Stimulated activated CD8-positive, alpha-beta memory T cell treated with anti-CD3 and anti-CD28 coated beads, Interleukin-2, amount 100 ng/mL, for 1 hour (primary cell): ENCODE results near the gene OSM.
"Not testable (repeated sequence)": the region's sequence is repeated elsewhere in the genome, so short reads cannot be mapped to it uniquely, and the experiment has no call there.

Experiments used
- DNase-seq, 2 donors: peaks; one replicate each; pipeline ENCODE4 v3.0.0-alpha.2; 2020; ENCODE audit warnings: low read depth in 2 of 2

OSM gene

DNA sequence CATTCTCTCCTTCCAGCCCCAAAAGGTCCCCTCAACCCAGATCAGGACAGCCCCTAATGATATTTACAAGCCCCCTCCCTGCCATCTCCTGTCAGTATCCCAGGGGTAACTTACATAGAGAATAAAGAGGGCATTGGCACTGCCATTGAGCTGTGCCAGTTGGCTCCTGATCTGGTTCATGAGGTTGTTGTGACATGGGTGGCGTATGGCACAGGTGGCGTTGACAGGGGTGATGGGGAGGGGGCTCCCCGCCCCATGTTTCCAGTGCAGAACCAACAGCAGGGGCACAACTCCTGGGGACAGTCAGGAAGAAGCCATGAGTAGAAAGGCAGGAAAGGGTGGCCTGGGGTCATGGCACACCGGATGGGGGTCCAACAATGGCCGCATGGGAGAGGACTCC lies 22.0 kb downstream of the OSM start:
- no peak for DNase-seq

DNA sequence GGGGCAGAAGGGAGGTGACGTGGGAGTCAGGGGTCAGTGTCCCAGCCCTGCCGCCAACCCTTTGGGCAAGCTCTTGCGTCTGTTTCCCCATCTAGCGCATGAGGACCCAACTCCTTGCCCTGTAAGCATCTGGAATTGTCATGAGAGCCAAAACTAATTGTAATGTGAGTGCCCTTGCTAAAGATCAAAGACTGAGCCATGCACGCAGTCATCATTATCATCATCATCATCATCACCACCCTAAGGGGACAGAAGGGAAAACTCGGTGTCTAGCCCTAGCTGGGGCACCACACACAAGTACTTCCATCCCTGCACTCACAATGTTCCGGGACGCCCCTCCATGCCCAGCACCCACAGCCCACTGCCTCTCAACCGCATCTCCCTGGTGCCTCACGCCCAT lies 22.6 kb downstream of the OSM start:
- no peak for DNase-seq

DNA sequence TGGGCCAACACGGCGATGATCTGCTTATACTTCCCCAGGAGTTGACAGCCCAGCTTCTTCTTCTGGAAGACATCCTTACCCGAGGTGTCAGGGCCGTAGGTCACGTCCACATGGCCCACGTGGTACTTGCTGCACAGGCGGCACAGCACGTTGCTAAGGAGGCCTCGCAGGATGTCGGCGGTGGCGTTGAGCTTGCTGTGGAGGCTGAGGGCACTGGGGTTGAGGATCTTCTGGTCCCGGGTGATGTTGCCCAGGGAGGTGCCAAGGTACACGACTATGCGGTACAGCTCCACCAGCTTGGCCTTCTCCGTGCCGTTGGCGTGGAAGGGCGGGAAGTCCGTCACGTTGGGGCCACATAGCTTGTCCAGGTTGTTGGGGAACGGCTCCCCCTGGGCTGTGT lies 23.0 kb downstream of the OSM start:
- no peak for DNase-seq

DNA sequence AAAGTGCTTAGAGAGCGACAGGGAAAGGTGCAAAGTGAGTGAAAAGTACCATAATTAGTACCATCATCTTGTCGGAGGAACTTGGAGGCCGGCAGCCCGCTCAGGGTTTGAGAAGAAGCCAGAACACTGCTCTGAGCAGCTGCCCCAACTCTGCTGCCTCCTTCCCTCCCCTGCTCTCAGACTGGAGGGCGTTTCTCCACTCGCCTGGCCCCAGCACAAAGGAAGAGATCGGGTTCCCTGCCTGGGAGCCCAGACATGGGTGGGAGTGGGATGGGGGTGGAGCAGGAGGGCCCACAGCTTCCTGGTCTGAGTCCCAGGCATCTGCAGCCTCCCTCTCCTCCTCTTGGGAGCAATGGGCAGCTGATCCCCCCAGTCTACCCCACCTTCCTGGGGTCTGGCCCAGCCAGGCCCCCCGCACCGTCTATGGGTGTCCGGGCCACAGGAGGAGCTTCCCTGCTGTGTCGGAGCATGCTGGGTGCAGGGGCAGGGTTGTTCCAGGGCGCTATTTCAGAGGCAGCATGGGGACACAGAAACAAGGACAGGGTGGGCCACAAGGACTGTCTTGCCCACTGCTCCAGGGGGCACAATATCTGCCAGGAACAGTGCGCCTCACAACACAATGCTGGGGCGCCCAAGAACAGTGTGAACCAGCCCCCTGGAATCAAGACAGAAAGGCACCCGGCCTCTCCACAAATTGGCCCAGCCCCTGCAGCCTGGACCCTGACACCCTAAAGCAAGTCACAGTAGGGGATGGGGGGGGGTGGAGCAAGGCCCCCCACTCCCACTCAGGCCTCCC lies 24.9 kb downstream of the OSM start:
- no peak for DNase-seq

DNA sequence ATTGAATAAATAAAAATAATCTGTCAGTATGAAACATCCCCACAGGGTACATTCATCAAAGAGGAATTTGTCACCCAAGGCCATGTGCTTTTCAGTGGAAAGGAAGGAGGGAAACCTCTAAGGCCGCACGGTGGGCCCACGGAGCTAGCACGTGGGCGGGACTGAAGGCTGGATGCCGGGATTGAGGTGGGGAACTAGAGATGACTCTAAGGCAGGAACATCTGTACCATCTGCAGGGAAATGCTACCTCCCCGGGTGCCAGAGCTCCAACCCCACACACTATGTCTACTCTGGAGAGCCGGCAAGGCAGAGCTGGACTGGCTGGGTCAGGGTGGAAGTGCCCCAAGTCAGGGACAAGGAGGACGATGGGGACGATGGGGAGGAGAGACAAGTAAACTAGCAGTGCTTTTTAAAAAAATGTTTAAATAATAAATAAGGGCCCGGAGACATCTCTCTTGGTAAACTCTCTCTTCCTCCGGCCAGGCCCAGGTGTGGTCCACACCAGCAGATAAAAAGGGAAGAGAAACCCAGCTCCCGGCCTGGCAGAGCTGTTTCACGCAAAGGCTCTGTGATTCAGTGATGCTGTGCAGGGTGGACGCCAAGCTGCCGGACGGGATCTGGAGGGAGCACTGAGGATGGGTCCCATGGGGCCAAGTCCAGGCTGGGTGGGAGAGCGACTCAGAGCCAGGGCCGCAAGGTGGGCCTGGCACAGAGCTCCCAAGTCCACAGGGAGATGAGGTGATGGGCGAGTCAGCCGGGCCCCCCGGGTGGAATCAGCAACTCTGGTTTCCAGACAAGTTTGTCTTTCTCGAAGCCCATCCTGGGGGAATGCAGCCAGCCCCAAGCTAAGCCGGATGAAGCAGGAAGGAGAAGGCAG lies 25.9 kb downstream of the OSM start:
- DNase-seq: no peak

DNA sequence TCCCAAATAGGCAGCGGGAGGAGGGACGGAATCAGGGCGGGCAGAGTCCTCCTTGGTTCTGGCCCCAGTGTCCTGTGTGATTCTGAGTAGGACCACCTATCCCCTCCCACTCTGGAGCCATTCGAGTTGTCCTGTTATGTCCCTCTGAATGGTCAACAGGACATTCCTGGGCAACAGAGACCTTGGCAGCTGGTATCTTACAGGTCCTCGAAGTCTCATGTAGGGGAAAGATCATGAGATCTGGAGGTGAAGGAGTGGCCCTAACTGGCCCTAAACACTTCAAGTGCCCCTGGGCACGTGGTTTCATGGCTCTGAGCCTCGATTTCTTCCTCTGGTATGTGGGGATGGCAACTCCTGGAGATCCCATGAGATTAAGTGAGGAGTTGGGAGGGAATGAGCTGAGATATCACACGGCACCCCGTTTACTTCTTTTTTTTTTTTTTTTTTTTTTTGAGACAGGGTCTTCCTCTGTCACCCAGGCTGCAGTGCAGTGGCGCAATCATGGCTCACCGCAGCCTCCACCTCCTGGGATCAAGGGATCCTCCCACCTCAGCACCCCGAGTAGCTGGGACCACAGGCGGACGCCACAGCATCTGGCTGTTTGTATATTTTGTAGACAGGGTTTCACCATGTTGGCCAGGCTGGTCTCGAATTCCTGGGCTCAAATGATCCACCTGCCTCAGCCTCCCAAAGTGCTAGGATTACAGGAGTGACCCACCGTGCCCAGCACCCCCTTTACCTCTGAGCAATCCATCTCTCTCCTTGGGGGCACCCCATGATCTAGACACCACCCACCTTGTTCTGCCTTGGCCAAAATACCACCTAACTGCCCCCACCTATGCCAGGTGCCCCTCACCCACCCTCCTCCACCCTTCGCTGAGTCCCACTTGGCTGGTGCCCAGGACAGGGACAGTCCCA lies 26.9 kb downstream of the OSM start:
- DNase-seq: no peak

DNA sequence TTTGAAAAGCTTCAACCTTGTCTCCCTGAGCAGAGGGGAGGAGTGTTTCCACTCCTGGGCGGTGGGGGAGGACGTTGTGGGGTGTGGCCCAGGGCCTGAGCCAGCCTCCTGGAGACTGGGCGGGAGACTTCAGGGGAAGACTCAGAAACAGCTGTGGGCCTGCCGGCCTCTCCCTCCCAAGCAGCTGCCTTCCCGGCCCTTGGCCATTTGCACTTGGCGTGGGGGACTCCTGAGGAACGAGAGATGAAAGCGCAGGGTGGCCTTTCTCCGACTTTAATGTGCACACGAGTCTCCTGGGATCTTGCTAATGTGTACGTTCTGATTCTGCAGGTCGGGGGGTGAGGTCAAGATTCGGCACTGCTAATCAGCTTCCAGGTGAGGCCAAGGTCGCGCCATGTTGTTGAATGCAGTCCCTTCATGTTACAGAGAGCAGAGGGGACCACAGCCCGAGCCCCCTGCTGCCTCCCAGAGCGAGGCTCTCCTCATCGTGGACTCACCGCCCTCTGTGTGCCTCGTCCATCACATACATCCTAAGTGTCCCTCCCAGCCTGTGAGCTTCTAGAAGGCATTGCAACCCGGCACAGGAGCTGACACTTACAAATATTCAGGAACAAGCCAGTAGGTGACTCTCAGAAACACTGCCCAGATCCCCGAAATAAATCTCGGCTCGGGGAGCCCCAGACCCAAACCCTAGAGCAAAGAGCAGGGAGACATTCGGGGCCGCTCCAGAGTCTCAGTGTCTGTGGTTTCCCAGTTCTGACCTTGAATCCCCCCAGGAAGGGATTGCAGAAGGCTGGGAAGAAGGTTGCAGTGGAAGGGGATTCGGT lies 27.8 kb downstream of the OSM start:
- DNase-seq: no peak

DNA sequence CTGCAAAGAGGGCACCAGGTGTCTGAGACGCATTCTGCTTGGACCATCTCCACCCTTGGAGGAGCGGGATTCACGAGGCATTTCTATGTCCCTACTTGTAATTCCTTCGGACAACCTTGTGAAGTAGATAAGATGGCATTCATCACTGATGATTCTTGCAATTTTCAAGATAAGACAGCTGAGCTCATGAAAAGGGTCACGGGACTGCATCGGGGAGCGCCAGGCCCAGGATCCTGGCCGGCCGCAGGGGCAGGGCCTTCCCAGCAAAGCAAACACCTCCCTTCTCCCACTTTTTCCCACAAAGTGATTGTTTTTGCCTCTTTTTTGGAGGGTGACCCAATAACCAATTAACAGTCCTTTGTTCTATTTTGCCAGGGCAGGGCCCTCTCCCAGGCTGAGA lies 28.5 kb downstream of the OSM start:
- DNase-seq: no peak

DNA sequence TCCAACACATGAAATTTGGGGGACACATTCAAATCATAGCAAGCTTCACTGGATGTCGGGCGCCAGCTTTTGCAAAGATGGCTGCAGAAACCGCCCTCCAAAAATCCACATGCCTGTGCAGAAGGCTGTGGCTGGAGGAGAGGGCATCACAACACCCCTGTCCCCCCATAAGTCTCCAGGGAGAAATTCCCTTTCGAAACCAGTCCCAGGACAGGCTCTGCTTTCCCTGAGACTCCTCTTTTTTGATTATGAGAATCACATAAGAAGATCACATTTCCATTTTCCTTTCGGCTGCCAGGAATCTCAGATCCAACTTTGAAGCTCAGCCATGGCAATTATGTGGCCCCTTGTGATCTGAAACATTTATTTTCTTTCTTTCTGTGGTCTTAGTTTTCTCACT lies 29.8 kb downstream of the OSM start:
- no peak for DNase-seq

DNA sequence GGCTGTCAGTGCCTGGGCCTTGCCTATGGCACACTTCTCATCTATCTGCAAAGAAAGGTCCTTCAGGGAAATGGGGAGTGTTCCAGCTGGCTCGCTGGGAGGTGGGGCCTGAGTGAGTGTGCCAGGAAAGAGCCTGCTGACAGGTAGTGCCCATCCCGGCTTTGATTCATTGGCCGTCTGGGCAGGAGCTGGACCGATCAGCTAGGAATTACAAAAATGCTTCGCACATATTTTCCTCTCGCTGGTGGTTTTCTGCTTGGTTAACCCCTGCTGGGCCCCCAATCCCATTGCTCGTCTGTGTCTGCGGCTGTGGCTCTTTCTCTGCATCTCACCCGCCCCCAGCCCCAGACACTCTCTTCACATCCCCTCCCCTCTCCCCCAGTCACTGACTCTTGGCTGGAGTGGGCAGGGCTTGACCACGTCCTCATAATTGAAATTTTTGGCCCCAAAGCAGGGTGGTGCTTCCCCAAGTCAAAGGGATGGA lies 30.9 kb downstream of the OSM start:
- DNase-seq: no peak

DNA sequence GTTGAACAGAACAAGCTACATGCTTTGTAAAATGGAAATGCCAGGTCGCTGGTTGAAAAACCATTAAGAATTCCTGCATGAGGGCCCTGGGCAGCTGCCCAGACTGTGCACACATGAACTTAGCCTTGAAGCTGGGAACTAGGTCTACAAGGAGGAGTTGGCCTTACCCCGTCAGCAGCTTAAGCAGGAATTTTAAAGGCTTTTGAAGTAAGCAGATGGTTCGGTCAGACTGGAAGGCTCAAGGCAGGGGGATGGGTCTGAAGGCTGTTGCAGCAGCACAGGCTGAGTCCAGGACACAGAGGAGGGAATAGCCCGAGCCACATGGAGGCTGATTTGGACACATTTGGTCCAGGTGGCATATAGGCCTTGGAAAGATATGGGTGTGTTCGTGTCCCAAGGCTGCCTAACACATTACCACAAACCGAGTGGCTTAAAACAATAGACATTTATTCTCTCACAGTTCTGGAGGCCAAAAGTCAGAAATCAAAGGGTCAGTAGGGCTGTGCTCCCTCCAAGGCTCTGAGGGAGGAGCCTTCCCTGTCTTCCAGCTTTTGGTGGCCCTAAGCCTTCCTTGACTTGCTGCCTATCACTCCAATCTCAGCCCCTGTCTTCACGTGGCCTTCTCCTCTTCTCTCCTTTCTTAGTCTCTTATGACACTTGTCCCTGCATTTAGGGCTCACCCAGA lies 31.7 kb downstream of the OSM start:
- DNase-seq: no peak

DNA sequence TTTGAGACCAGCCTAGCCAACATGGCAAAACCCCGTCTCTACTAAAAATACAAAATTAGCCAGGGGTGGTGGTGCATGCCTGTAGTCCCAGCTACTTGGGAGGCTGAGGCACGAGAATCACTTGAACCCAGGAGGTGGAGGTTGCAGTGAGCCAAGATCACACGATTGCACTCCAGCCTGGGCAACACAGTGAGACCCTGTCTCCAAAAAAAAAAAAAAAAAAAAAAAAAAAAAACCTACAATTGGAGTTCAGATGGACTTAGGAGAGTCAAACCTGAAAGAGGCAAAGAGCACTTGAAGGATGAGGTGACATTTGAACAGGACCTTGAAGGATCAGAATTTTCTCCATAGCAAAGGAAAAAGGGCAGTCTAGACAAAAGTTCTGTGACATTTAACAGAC lies 32.3 kb downstream of the OSM start:
- not testable (repeated sequence) for DNase-seq

DNA sequence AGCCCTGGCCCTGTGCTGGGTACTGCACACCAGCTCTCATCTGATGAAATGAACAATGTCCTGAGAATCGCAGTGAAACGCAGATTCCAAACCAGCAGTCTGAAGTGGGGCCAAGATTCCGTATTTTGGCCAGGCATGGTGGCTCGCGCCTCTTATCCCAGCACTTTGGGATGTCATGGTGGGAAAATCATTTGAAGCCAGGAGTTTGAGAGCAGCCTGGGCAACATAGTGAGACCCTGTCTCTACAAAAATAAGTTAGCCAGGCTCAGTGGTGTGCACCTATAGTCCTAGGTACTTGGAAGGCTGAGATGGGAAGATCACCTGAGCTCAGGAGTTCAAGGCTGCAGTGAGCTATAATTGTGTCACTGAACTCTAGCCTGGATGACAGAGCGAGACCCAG lies 33.1 kb downstream of the OSM start:
- DNase-seq: no peak

DNA sequence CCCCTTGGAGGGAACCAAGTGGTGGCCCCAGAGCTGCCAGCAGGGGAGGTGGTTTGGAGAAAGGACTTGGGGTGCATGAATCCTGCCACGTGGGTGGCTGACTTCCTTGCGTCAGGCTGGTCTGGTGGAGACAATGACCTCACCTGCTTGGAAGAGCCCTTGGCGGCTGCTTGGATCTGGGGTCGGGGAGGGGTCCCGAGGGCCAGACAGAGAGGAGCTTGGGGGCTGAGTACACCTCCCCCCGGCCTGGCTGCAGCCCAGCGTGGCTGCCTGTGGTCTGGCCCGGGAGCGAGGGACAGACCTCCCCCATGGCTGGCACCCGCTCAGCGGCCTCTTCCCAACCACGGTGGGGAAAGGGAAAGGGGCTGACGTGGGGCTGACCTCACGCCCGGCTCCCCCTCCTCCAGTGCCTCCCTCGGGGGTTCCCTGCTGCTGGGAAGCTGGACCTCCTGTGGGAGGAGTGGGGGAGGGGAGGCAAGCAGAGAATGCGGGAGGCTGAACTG lies 33.9 kb downstream of the OSM start:
- no peak for DNase-seq

DNA sequence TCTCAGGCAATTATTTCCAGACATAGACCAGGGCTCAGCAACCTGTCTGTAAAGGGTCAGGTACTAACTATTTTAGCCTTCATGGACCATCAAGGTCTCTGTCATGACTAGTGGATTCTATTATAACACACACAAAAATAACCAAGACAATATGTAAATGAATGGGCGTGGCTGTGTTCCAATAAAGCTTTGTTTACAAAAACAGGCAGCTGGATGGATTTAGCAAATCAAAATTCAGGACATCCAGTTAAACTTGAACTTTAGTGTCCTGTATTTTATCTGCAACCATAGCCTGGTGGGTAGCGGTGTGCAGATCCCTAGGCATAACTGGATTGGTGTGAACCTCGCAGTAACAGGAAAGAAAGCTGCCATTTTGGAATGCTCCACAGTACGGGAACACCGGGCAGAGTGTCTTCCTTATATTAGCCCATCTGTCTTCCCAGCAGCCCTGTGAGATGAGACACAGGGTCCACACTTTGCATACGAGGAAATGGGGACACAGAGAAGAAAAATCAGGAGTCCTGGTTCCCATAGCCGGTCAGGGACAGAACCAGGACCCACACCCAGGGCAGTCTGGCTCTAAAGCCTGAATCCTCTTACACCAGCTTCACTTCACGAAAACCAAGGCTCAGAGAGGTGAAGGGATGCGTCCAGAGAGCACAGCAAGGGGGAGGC lies 35.7 kb downstream of the OSM start:
- no peak for DNase-seq

DNA sequence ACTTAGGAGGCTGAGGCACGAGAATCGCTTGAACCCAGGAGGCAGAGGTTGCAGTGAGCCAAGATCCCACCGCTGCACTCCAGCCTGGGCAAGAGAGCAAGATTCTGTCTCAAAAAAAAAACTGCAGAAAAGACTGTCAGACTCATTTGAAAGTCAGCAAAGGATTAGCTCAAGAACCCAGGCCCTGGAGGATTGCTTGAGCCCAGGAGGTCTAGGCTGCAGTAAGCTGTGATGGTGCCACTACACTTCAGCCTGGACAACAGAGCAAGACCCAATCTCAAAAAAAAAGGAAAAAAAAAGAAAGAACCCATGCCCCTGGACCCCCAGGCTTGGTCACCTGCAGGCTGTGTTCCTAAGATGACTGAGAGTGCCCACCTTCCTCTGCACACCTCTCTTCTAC lies 36.3 kb downstream of the OSM start:
- no peak for DNase-seq

DNA sequence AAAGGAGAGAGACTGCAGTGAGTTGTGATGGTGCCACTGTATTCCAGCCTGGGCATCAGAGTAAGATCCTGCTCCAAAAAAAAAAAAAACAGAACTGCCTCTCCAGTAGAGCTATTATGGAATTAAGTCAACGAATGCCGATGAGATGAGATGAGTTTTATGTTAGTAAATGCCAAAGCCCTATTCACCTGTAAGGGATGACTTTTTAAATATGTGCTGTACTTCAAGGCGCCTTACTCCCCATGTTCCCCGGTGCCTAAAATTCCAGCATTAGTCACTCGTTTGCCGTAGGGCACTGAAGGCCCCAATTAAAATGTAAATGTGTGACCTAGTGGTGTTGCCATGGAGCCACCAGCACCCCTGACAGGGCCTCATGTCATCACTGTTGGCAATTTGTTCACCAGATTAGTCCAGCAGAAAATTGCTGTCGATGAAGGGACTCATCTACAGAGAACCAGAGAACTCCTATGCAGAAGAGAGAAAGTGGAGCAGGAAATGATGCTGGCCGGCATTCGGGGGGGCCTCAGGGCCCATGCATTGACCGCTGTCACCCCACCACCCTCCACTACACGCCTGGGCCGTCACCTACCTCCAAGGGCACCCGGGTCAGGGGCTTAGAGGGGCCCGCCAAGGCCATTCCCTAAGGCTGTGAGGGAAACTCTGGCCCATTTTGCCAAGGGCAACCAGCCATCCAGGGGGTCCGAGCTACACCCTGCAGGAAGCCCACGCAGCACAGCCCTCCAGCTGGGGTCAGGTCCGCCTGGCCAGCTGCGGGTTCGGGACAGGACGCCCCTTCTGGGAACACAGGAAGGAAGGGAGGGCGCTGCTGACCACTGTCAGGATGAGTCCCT lies 37.9 kb downstream of the OSM start:
- no peak for DNase-seq

DNA sequence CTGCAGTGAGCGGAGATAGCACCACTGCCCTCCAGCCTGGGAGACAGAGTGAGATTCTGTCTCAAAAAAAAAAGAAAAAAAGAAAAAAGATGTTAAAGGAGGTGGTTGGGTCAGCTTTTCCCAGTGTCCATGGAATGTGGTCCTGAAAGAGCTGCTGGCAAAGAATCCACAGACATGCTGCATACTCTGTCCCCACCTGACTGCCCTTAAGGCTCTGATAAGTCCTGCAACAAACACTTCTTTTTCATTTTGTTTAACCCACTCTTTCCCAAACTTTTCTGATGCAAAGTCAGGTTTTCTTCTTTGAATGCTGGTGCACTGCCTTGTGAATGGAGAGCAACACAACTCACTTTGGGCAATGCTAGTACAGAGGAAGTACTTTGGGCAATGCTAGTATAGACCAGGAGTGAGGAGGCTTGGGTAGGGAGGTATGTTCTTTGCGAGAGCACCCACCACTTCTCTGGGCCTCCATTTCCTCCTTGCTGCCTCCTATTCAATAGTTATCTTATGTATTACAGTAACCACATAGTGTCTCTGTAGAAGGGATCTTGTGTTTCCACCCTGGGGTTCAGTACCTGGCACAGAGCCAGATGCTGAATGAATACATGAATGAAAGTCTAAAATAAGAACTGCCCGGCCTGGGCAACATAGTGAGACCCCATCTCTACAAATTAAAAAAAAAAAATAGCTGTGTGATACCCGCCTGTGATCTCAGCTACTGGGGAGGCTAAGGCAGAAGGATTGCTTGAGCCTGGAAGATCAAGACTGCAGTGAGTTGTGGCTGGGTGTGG lies 39.0 kb downstream of the OSM start:
- DNase-seq: no peak
